RWPE2 (cell line): Measurements from ENCODE around the gene CPSF4.

Experiments
- ATAC-seq: fragments of 200-7000 bp; cut with Tn5 transposase; 3 replicates; pipeline ENCODE4 v1.9.1; 2021; ENCODE audit warnings: low read depth
- DNase-seq: peaks from one replicate; pipeline ENCODE4 v3.0.0-alpha.2; 2020; ENCODE audit warnings: low spot score
- H3K27ac ChIP-seq: fragments of 450-650 bp; 2 replicates; pipeline ENCODE4 v1.5.1; 2017; ENCODE audit warnings: mild to moderate bottlenecking; ENCODE audit not compliant: poor library complexity, severe bottlenecking
- H3K27me3 ChIP-seq: fragments of 250-450 bp; sonication (Bioruptor Pico); 2 replicates; pipeline ENCODE4 v1.5.1; 2021; ENCODE audit warnings: mild to moderate bottlenecking, moderate library complexity; ENCODE audit not compliant: insufficient read depth, poor library complexity, severe bottlenecking
- H3K36me3 ChIP-seq: fragments of 250-450 bp; sonication (Bioruptor Pico); 2 replicates; pipeline ENCODE4 v1.5.1; 2020; ENCODE audit warnings: low read depth, mild to moderate bottlenecking, moderate library complexity
- H3K4me1 ChIP-seq: fragments of 250-450 bp; sonication (Bioruptor Pico); 2 replicates; pipeline ENCODE4 v1.5.1; 2021; ENCODE audit warnings: mild to moderate bottlenecking, moderate library complexity; ENCODE audit not compliant: insufficient read depth, poor library complexity, severe bottlenecking
- H3K4me3 ChIP-seq: fragments of 250-450 bp; sonication (Bioruptor Pico); 2 replicates; pipeline ENCODE4 v1.5.1; 2021; ENCODE audit warnings: mild to moderate bottlenecking, moderate library complexity; ENCODE audit not compliant: severe bottlenecking
- H3K9me3 ChIP-seq: fragments of 250-450 bp; sonication (Bioruptor Pico); 2 replicates; pipeline ENCODE4 v1.5.1; 2021; ENCODE audit warnings: mild to moderate bottlenecking, moderate library complexity; ENCODE audit not compliant: severe bottlenecking
- TF ChIP-seq, protein P1 (sequence below): fragments of 450-650 bp; IDR thresholded peaks from one replicate; pipeline ENCODE4 v1.5.1; 2017; ENCODE audit warnings: mild to moderate bottlenecking, moderate library complexity; ENCODE audit not compliant: poor library complexity, severe bottlenecking

CPSF4 gene

GRCh38 chr7:99396418-99397296, 42.1 kb upstream of the CPSF4 start:
- H3K27ac ChIP-seq = no peak overlapping the region
- H3K27me3 ChIP-seq = no peaks in the 10 kb centered on the region
- H3K4me3 ChIP-seq = no peak overlapping the region
- H3K9me3 ChIP-seq = no peaks in the 10 kb centered on the region
- peaks cover 86% of the 10 kb centered on the region for H3K36me3 ChIP-seq
- no peaks in the 10 kb centered on the region for H3K4me1 ChIP-seq
- TF ChIP-seq, protein P1, sequence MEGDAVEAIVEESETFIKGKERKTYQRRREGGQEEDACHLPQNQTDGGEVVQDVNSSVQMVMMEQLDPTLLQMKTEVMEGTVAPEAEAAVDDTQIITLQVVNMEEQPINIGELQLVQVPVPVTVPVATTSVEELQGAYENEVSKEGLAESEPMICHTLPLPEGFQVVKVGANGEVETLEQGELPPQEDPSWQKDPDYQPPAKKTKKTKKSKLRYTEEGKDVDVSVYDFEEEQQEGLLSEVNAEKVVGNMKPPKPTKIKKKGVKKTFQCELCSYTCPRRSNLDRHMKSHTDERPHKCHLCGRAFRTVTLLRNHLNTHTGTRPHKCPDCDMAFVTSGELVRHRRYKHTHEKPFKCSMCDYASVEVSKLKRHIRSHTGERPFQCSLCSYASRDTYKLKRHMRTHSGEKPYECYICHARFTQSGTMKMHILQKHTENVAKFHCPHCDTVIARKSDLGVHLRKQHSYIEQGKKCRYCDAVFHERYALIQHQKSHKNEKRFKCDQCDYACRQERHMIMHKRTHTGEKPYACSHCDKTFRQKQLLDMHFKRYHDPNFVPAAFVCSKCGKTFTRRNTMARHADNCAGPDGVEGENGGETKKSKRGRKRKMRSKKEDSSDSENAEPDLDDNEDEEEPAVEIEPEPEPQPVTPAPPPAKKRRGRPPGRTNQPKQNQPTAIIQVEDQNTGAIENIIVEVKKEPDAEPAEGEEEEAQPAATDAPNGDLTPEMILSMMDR = no peak
- no peak for DNase-seq
- ATAC-seq = no peak

DNA sequence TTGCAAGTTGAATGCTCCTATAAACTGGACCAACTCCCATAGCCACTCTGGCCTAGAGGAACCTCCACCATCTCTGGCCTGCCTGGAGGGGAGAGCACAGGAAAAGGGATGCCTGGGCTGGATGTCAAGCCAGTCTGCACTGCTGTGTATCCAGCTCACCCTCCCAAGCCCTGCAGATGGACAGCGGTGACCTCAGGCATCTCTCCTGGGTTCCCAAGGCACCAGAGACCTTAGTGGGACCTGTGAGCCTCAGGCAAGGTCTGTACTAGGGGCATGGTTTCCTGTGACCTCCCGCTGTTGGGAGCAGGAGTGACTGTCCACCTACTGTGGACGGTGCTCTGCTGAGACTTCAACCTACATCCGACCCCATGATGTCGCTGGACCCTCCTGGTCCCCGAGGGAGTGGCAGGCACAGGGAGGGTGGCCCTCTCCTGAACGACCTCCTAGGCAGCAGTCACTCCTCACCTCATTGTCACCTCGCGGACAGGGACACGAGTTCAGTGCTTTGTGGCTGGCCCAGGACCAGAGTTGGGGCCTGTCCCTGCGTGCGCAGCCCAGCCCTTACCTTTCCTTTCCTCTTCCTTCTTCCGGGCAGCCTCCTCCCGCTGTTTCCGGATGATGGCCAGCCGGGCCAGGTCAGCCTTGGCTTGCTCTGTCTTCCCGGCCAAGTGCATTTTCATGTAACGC, 41.3 kb upstream of the CPSF4 start:
- Histone ChIP-seq H3K4me3 (no peak overlapping the region), H3K36me3 (peaks cover 90% of the 10 kb centered on the region), H3K9me3 (no peaks in the 10 kb centered on the region), H3K27ac (no peak overlapping the region), H3K27me3 (no peaks in the 10 kb centered on the region), H3K4me1 (no peaks in the 10 kb centered on the region)
- TF ChIP-seq, protein P1 = no peak
- 0 out of 3 replicates have a peak, but pooled peaks have one; percentile 6 for ATAC-seq
- DNase-seq = no peak

DNA sequence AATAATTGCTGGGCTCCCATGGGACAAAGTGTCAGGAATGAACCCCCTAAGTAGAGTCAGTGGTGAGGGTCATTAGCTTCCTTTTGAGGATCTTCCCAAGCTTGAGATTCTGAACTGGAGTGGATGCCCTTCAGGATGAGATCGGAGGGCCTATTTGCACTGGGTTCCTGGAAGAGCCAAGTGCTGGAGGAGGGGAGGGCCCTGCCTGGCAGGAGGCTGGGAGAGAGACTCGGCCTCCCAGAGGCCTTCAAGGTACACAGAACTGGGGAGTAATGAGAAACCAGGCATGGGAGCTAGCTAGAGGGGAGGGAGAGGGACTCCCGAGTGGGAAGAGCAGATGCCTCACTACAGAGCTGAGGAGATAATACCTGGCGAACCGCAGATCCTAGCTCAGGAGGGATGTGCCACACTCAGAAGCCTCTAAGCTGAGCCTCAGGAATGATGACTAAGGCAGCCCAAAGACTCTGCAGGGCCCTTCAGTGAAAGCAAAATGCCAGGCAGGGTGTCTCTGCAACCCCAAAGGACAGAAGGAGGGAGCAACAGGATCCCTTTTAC, 39.8 kb upstream of the CPSF4 start:
- Histone ChIP-seq H3K4me3 (no peak overlapping the region), H3K27me3 (no peaks in the 10 kb centered on the region), H3K36me3 (peaks cover 89% of the 10 kb centered on the region), H3K4me1 (no peaks in the 10 kb centered on the region), H3K27ac (no peak overlapping the region), H3K9me3 (no peaks in the 10 kb centered on the region)
- DNase-seq (no peak), ATAC-seq (no peak)
- TF ChIP-seq, protein P1 = no peak

GRCh38 chr7:99399597-99399996, 39.1 kb upstream of the CPSF4 start:
- H3K36me3 ChIP-seq = peaks cover 92% of the 10 kb centered on the region
- no peaks in the 10 kb centered on the region for H3K4me1 ChIP-seq
- TF ChIP-seq, protein P1 = no peak
- H3K27me3 ChIP-seq = no peaks in the 10 kb centered on the region
- H3K27ac ChIP-seq = no peak overlapping the region
- ATAC-seq = no peak
- no peak for DNase-seq
- H3K4me3 ChIP-seq = no peak overlapping the region
- H3K9me3 ChIP-seq = no peaks in the 10 kb centered on the region
